ENCODE data around the gene PCP2.
A peak's percentile ranks its signal among the peaks of the same experiment; 100 is the strongest.

PCP2 gene

GRCh38 chr19:7635670-7636069 is 2.2 kb upstream of the PCP2 start:
- Histone ChIP-seq H3K4me1 (peaks cover 35 to 66% (median 51%) of the 10 kb centered on the region in 10 experiments), H4K20me1 (peaks cover 0 to 29% (median 11%) of the 10 kb centered on the region in 11 experiments; a peak in 11 of 22 replicates), H3K4me3 (no peak overlapping the region), H3K9ac (peak overlapping the region in 2 of 11 experiments; percentile 15 to 49; a peak in 1 of 22 replicates), H3K4me2 (peak overlapping the region; percentile 81 to 96 (median 85)), H3K27me3 (no peaks in the 10 kb centered on the region), H3K9me3 (replicated peaks in 1 of 11) (no peaks in the 10 kb centered on the region), H3K27ac (peak overlapping the region in 2 of 11 experiments; percentile 17 to 79; a peak in 1 of 22 replicates), H3K36me3 (peaks cover 11 to 40% (median 23%) of the 10 kb centered on the region in 11 experiments; a peak in 20 of 22 replicates)
- TF ChIP-seq Cebpa-rat (IDR thresholded peaks at IDR 0.05): no peak

- TF ChIP-seq Cebpa-rat (IDR thresholded peaks at IDR 0.05): no peak
- Histone ChIP-seq H4K20me1 (peaks cover 0 to 30% (median 10%) of the 10 kb centered on the region in 11 experiments; a peak in 9 of 22 replicates), H3K9me3 (replicated peaks in 1 of 11) (no peaks in the 10 kb centered on the region), H3K27me3 (no peaks in the 10 kb centered on the region), H3K36me3 (peaks cover 10 to 25% (median 15%) of the 10 kb centered on the region in 11 experiments; a peak in 20 of 22 replicates), H3K9ac (0 out of 22 replicates have a peak overlapping the region, but pooled peaks of 1 of the 11 experiments have one; percentile 22), H3K4me3 (no peak overlapping the region), H3K4me1 (peaks cover 45 to 66% (median 53%) of the 10 kb centered on the region in 10 experiments), H3K27ac (no peak overlapping the region), H3K4me2 (no peak overlapping the region)
Observed at GRCh38 chr19:7632340-7633203, 947 bp downstream of the PCP2 start.

GRCh38 chr19:7631577-7631976 is 1.9 kb downstream of the PCP2 start:
- Histone ChIP-seq H3K9me3 (replicated peaks in 1 of 11) (no peaks in the 10 kb centered on the region), H3K36me3 (peaks cover 19 to 35% (median 24%) of the 10 kb centered on the region in 11 experiments), H3K4me2 (no peak overlapping the region; a peak in 1 of 22 replicates), H3K9ac (no peak overlapping the region), H3K27me3 (no peaks in the 10 kb centered on the region), H3K4me1 (peaks cover 41 to 62% (median 50%) of the 10 kb centered on the region in 10 experiments), H3K27ac (no peak overlapping the region), H3K4me3 (no peak overlapping the region), H4K20me1 (peaks cover 0 to 40% (median 20%) of the 10 kb centered on the region in 11 experiments; a peak in 16 of 22 replicates)
- TF ChIP-seq Cebpa-rat (IDR thresholded peaks at IDR 0.05): no peak

- Histone ChIP-seq H3K27me3 (no peaks in the 10 kb centered on the region), H3K4me1 (peaks cover 21 to 44% (median 31%) of the 10 kb centered on the region in 10 experiments), H3K4me2 (peak within 1 kb of the TSS; percentile 91 to 100 (median 99)), H3K36me3 (peaks cover 40 to 56% (median 43%) of the 10 kb centered on the region in 11 experiments), H4K20me1 (peaks cover 0 to 60% (median 29%) of the 10 kb centered on the region in 11 experiments; a peak in 17 of 22 replicates), H3K4me3 (peak within 1 kb of the TSS; percentile 79 to 100 (median 92)), H3K9me3 (replicated peaks in 1 of 11) (no peaks in the 10 kb centered on the region), H3K27ac (peak within 1 kb of the TSS; percentile 84 to 96 (median 90)), H3K9ac (peak within 1 kb of the TSS; percentile 86 to 97 (median 94))
- no peak for TF ChIP-seq Cebpa-rat (IDR thresholded peaks at IDR 0.05)
Observed at GRCh38 chr19:7629347-7630054, 4.0 kb downstream of the PCP2 start, which contains the start of the genes PET100 and XAB2. Gene PET100, plus strand, starts transcription at chr19:7629793. Its CDS starts 41 bp downstream, at chr19:7629834. Gene XAB2, minus strand, starts transcription at chr19:7629545. Its CDS starts 18 bp downstream, at chr19:7629527.

GRCh38 chr19:7628589-7629311 is 4.8 kb downstream of the PCP2 start:
- Histone ChIP-seq H4K20me1 (peaks cover 0 to 63% (median 31%) of the 10 kb centered on the region in 11 experiments; a peak in 17 of 22 replicates), H3K9me3 (replicated peaks in 1 of 11) (no peaks in the 10 kb centered on the region), H3K27me3 (no peaks in the 10 kb centered on the region), H3K36me3 (peaks cover 44 to 64% (median 50%) of the 10 kb centered on the region in 11 experiments), H3K9ac (peak overlapping the region; percentile 86 to 97 (median 94)), H3K4me3 (peak overlapping the region; percentile 79 to 100 (median 92)), H3K4me1 (peaks cover 21 to 40% (median 26%) of the 10 kb centered on the region in 10 experiments), H3K4me2 (peak overlapping the region; percentile 87 to 100 (median 97)), H3K27ac (peak overlapping the region; percentile 76 to 96 (median 89))
- no peak for TF ChIP-seq Cebpa-rat (IDR thresholded peaks at IDR 0.05)

DNA sequence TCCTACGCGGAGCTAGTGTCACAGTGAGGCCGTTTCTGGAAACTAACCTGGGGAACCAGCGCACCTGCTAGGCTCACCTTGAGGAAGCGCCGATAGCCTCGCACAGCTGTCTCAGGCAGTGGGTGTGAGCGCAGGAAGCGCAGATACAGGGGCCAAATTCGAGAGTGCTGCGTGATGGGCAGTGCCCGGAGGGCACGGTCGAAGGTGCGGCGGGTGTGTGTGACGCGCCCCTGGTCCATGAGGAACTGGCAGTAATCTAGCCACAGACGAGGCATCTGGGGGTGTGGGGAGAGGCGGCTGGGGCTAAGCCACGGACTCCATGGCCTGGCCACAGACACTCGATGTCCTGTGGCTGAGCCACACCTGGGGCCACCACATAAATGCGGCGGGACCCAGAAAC is 6.4 kb downstream of the PCP2 start:
- Histone ChIP-seq H3K36me3 (peaks cover 52 to 69% (median 59%) of the 10 kb centered on the region in 11 experiments), H3K9ac (no peak overlapping the region)
- no peak for TF ChIP-seq Cebpa-rat (IDR thresholded peaks at IDR 0.05)

GRCh38 chr19:7625763-7626372 is 7.7 kb downstream of the PCP2 start:
- Histone ChIP-seq H4K20me1 (peaks cover 0 to 74% (median 39%) of the 10 kb centered on the region in 11 experiments; a peak in 18 of 22 replicates), H3K9ac (no peak overlapping the region), H3K9me3 (replicated peaks in 1 of 11) (no peaks in the 10 kb centered on the region), H3K4me1 (peaks cover 18 to 22% (median 20%) of the 10 kb centered on the region in 10 experiments), H3K4me3 (no peak overlapping the region), H3K27me3 (no peaks in the 10 kb centered on the region), H3K4me2 (no peak overlapping the region), H3K27ac (no peak overlapping the region), H3K36me3 (peaks cover 57 to 72% (median 65%) of the 10 kb centered on the region in 11 experiments)
- no peak for TF ChIP-seq Cebpa-rat (IDR thresholded peaks at IDR 0.05)

More for the DNA sequence above, 6.4 kb downstream of the PCP2 start:
- Histone ChIP-seq H3K4me3 (no peak overlapping the region), H3K27ac (no peak overlapping the region), H3K4me2 (no peak overlapping the region), H3K4me1 (peaks cover 21 to 33% (median 25%) of the 10 kb centered on the region in 10 experiments), H3K27me3 (no peaks in the 10 kb centered on the region), H4K20me1 (peaks cover 0 to 66% (median 35%) of the 10 kb centered on the region in 11 experiments; a peak in 18 of 22 replicates), H3K9me3 (replicated peaks in 1 of 11) (no peaks in the 10 kb centered on the region)

- no peaks in the 10 kb centered on the region for H3K27me3 ChIP-seq
- H4K20me1 ChIP-seq: peaks cover 0 to 84% (median 39%) of the 10 kb centered on the region in 11 experiments; a peak in 18 of 22 replicates
- no peaks in the 10 kb centered on the region for H3K9me3 ChIP-seq (replicated peaks in 1 of 11)
- no peak overlapping the region for H3K4me3 ChIP-seq
- no peak overlapping the region for H3K9ac ChIP-seq
- no peak for TF ChIP-seq Cebpa-rat (IDR thresholded peaks at IDR 0.05)
- peaks cover 64 to 83% (median 75%) of the 10 kb centered on the region in 11 experiments for H3K36me3 ChIP-seq
- H3K27ac ChIP-seq: no peak overlapping the region
- no peak overlapping the region for H3K4me2 ChIP-seq
- peaks cover 11 to 14% (median 13%) of the 10 kb centered on the region in 10 experiments for H3K4me1 ChIP-seq
Observed at GRCh38 chr19:7624810-7625209, 8.7 kb downstream of the PCP2 start.

All from BLaER1 treated with 17β-estradiol and CSF1 and Interleukin-3, amounts not matched to agents 10 nM and 100 nM (cell line).